A549 (cell line): ENCODE results near the gene NSMCE1. TPM values are rescaled to one million over a fixed set of nuclear protein-coding genes. Genes with fewer than 3 reads are reported as not detected.

Source experiments
- ATAC-seq, 2 experiments: fragments of 200-7000 bp in 1 of 2; fragments of >200 bp in 1 of 2; cut with Nextera tagmentation in 1 of 2; cut with Tn5 transposase in 1 of 2; 3 replicates each; pipeline versions ENCODE4 v1.8.0 to v1.9.1; 2018 to 2020; ENCODE audit warnings: mild to moderate bottlenecking in 1 of 2, moderate library complexity in 1 of 2
- CTCF ChIA-PET: fragments of 300-600 bp; sonication (Branson Sonifier 250); formaldehyde crosslinking; extraction: SDS; loops from one replicate; lab custom pipeline; 2021; ENCODE audit warnings: antibody characterized with exemption, inconsistent platforms; lab: Yijun Ruan, JAX
- POLR2A ChIA-PET: fragments of 350-600 bp; formaldehyde crosslinking; extraction: SDS; loops from one replicate; lab custom pipeline; 2021; ENCODE audit warnings: antibody characterized with exemption, inconsistent platforms; lab: Yijun Ruan, JAX
- DNase-seq, 2 experiments: peaks; one replicate each; pipeline versions ENCODE4 v3.0.0 to v3.0.0-alpha.2; 2011 to 2016; ENCODE audit warnings: low read depth in 1 of 2, low spot score in 1 of 2
- FAIRE-seq: peaks from 2 replicates; lab custom pipeline; 2011; peaks lifted over from hg19 to GRCh38; lab: Jason Lieb, UNC
- H3K27ac ChIP-seq, 2 experiments: fragments of >200 bp; sonication (Bioruptor Twin); formaldehyde crosslinking; 3 replicates each; pipeline ENCODE4 v1.5.1; 2016 to 2017
- H3K4me1 ChIP-seq: fragments of >200 bp; sonication (Bioruptor Twin); formaldehyde crosslinking; 3 replicates; pipeline ENCODE4 v1.6.1; 2016
- H3K4me2 ChIP-seq: fragments of >200 bp; sonication (Bioruptor Twin); formaldehyde crosslinking; 3 replicates; pipeline ENCODE4 v1.6.1; 2016
- H3K4me3 ChIP-seq: fragments of >200 bp; sonication (Bioruptor Twin); formaldehyde crosslinking; 3 replicates; pipeline ENCODE4 v1.5.1; 2016
- H3K9me3 ChIP-seq: fragments of >200 bp; sonication (Bioruptor Twin); formaldehyde crosslinking; 3 replicates; pipeline ENCODE4 v1.6.1; 2016
- BHLHE40 ChIP-seq: IDR thresholded peaks from 2 replicates; pipeline ENCODE4 v1.6.1; 2012; ENCODE audit warnings: low read depth, low read length, inconsistent platforms
- CHD4 ChIP-seq: fragments of 200-600 bp; sonication (generic); IDR thresholded peaks from 2 replicates; pipeline ENCODE4 v1.6.1; 2016; ENCODE audit warnings: antibody characterized with exemption, mild to moderate bottlenecking, borderline replicate concordance
- ESRRA ChIP-seq: fragments of 150-350 bp; IDR thresholded peaks from 2 replicates; pipeline ENCODE4 v1.6.1; 2014; ENCODE audit warnings: mild to moderate bottlenecking, low read length, borderline replicate concordance
- FOXS1 ChIP-seq: fragments of 250-450 bp; sonication (Bioruptor Pico); IDR thresholded peaks from 2 replicates; pipeline ENCODE4 v1.5.0; 2020; ENCODE audit warnings: mild to moderate bottlenecking, moderate library complexity
- HOXB13 ChIP-seq: fragments of 250-450 bp; sonication (Bioruptor Pico); IDR thresholded peaks from 2 replicates; pipeline ENCODE4 v1.5.0; 2020; ENCODE audit warnings: low read depth, mild to moderate bottlenecking, moderate library complexity
- JUN ChIP-seq, 2 experiments: fragments of >200 bp; sonication (Bioruptor Twin); formaldehyde crosslinking; IDR thresholded peaks; 2 replicates in 1 of 2; 3 replicates in 1 of 2; pipeline ENCODE4 v1.6.1; 2016 to 2017
- JUNB ChIP-seq: fragments of >200 bp; sonication (Bioruptor Twin); formaldehyde crosslinking; IDR thresholded peaks from 2 replicates; pipeline ENCODE4 v1.6.1; 2016
- KDM5A ChIP-seq: fragments of 200-600 bp; sonication (generic); IDR thresholded peaks from 2 replicates; pipeline ENCODE4 v1.6.1; 2016; ENCODE audit warnings: antibody characterized with exemption, mild to moderate bottlenecking
- MAFK ChIP-seq: fragments of 450-650 bp; IDR thresholded peaks from 2 replicates; pipeline ENCODE4 v1.6.1; 2014; ENCODE audit not compliant: partially characterized antibody
- MAZ ChIP-seq: fragments of 150-350 bp; IDR thresholded peaks from 2 replicates; pipeline ENCODE4 v1.6.1; 2014; ENCODE audit warnings: antibody characterized with exemption, low read depth, low read length, borderline replicate concordance
- MYC ChIP-seq: IDR thresholded peaks from 2 replicates; pipeline ENCODE4 v1.6.1; 2012; ENCODE audit warnings: mild to moderate bottlenecking, inconsistent platforms, low read length, improper control_type of control experiment, borderline replicate concordance
- NFE2L2 ChIP-seq: fragments of 150-350 bp; conservative IDR thresholded peaks from 2 replicates; pipeline ENCODE4 v1.6.1; 2014; ENCODE audit warnings: low read length
- NPAS2 ChIP-seq: fragments of 250-450 bp; sonication (Bioruptor Pico); IDR thresholded peaks from 2 replicates; pipeline ENCODE4 v1.8.0; 2022; ENCODE audit warnings: mild to moderate bottlenecking, moderate library complexity, borderline replicate concordance
- POLR2AphosphoS2 ChIP-seq: conservative IDR thresholded peaks from 2 replicates; pipeline ENCODE4 v1.6.1; 2012; ENCODE audit warnings: low read length, improper control_type of control experiment, inconsistent platforms
- RARB ChIP-seq: fragments of 250-450 bp; sonication (Bioruptor Pico); IDR thresholded peaks from 2 replicates; pipeline ENCODE4 v1.8.0; 2021; ENCODE audit warnings: mild to moderate bottlenecking, moderate library complexity
- RFX5 ChIP-seq: fragments of 450-650 bp; IDR thresholded peaks from 2 replicates; pipeline ENCODE4 v1.7.1; 2014; ENCODE audit warnings: antibody characterized with exemption, mild to moderate bottlenecking, moderate library complexity
- TFCP2L1 ChIP-seq: fragments of 250-450 bp; sonication (Bioruptor Pico); IDR thresholded peaks from 2 replicates; pipeline ENCODE4 v1.5.0; 2021; ENCODE audit warnings: mild to moderate bottlenecking
- TP53 ChIP-seq: fragments of 250-450 bp; sonication (Bioruptor Pico); IDR thresholded peaks from 2 replicates; pipeline ENCODE4 v1.5.0; 2021; ENCODE audit warnings: mild to moderate bottlenecking, moderate library complexity
- ZNF302 ChIP-seq: fragments of 250-450 bp; sonication (Bioruptor Pico); IDR thresholded peaks from 2 replicates; pipeline ENCODE4 v1.9.0; 2021; ENCODE audit warnings: inconsistent platforms, mild to moderate bottlenecking, moderate library complexity
- WGBS: methylation state at CpG from one replicate; pipeline ENCODE4 v1.1.6; 2017; ENCODE audit errors: missing lambda C conversion rate; 5-methylcytosine and 5-hydroxymethylcytosine counted together
- polyA plus RNA-seq, 4 experiments: library from polyadenylated mRNA; depleted of rRNA in 3 of 4; stranded (reverse); fragments of >200 nt; fragmentation: RNase III in 1 of 4; extraction: RNeasy Plus Mini Kit Qiagen cat#74134 plus additional on column Dnase treatment in 1 of 4; gene quantifications; 2 replicates in 3 of 4; 3 replicates in 1 of 4; pipeline ENCODE4 v1.2.3, GENCODE V29; 2011 to 2017
- TF ChIP-seq, protein P1 (sequence below): fragments of 250-450 bp; sonication (Bioruptor Pico); IDR thresholded peaks from 2 replicates; pipeline ENCODE4 v1.5.0; 2021; ENCODE audit warnings: mild to moderate bottlenecking, moderate library complexity, borderline replicate concordance
- TF ChIP-seq, protein P2 (sequence below): IDR thresholded peaks from 2 replicates; pipeline ENCODE4 v1.6.1; 2012
- TF ChIP-seq, protein P3 (sequence below): fragments of 150-350 bp; IDR thresholded peaks from 2 replicates; pipeline ENCODE4 v1.6.1; 2014; ENCODE audit warnings: low read depth, mild to moderate bottlenecking, low read length

NSMCE1 gene
- polyA plus RNA-seq, 2 of the 4 experiments (the other 2 are of a cell fraction) = 32.0 to 59.9 TPM

DNA sequence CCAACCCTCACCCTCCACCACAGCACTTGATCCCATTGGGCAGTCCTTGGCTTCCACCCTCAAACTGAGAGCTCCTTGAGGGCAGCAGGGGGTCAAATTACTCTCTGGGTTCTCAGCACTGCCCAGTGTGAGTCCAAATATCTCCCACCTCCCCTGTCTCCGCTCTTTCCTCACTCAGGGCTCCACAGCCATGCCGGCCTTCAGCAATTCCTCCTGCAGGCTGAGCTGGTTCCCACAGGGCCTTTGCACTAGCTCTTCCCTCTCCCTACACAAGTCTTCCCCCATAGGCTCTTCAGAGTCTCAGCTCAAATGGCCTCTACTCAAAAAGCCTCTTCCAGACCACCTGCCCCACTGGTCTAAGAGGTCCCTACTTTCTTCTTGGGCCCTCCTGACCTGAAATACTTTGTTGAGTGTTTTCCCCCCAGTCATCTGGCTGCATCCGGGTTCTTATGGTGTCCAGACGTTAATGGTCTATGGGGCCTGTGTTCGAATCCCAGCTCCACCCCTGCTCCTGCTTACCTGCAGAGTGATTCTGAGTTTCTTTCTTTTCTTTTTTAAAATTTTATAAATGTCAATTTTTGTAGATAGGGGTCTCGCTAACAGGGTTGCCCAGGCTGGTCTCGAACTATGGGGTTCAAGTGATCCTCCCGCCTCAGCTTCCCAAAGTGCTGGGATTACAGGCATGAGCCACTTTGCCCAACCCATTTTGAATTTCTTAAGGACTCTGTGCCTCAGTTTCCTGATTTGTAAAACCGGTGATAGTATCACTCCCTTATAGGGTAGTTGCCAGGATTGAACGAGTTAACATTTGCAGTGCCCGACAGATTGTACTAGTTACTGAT, 44.2 kb upstream of the NSMCE1 start:
- no peak for TF ChIP-seq CHD4
- no peak for TF ChIP-seq NFE2L2
- no peak for TF ChIP-seq FOXS1 (CRISPR knock-in tag)
- TF ChIP-seq JUN (IDR thresholded peaks at IDR 0.05) = no peak
- no peak for TF ChIP-seq JUNB
- TF ChIP-seq TP53 (CRISPR knock-in tag) = no peak
- TF ChIP-seq ESRRA = no peak
- no peak for TF ChIP-seq NPAS2 (CRISPR knock-in tag)
- no peak for TF ChIP-seq RFX5
- peaks cover 31% of the 10 kb centered on the region for H3K4me1 ChIP-seq
- peak overlapping the region; percentile 96 to 97 for H3K27ac ChIP-seq
- peak overlapping the region; percentile 74 for H3K4me2 ChIP-seq
- ChIA-PET CTCF (interaction anchor here (0.8 to 0.9 kb wide), 2 partner anchors 15 to 69 kb away, joined by 3 to 4 read pairs; no protein-coding TSS in a partner anchor), POLR2A (interaction anchor here (0.6 kb wide), 2 partner anchors 51 to 60 kb away, joined by 3 read pairs; no protein-coding TSS in a partner anchor)
- FAIRE-seq (no peak), ATAC-seq (no peak), DNase-seq (no peak)
- WGBS = 70% methylated on average over 11 of the region's 11 CpGs
- H3K9me3 ChIP-seq = peaks cover 9% of the 10 kb centered on the region; the same call in 1 of the 3 replicates
- H3K4me3 ChIP-seq = peak overlapping the region; percentile 99

DNA sequence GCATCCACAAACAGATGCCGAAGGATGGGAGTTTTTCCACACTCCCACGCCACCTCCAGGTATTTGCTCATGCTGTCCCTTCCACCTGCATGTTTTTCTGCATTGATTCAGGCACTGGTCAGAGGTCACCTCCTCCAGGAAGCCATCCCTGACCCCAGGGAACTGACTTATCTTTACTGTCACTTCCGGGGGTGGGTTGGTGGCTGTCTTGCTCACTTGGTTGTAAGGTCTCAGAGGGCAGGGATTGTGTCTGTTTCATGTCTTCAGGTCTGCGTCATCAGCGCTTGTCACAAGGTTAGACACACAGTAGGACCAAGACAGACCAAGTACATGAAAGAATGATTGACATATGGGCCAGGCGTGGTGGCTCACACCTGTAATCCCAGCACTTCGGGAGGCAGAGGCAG, 43.3 kb upstream of the NSMCE1 start:
- 82% methylated on average over 7 of the region's 7 CpGs for WGBS
- ATAC-seq = no peak
- Histone ChIP-seq H3K4me3 (no peak overlapping the region), H3K9me3 (peaks cover 9% of the 10 kb centered on the region; the same call in 1 of the 3 replicates), H3K4me2 (no peak overlapping the region), H3K4me1 (peaks cover 30% of the 10 kb centered on the region), H3K27ac (peak overlapping the region in 1 of 2 experiments; percentile 16; a peak in 1 of 6 replicates)
- FAIRE-seq = no peak
- no peak for DNase-seq
- ChIA-PET CTCF (interaction anchor here (1.2 kb wide), 1 partner anchor 56 kb away, joined by 3 read pairs; no protein-coding TSS in a partner anchor), POLR2A (interaction anchor here (0.6 kb wide), 1 partner anchor 52 kb away, joined by 3 read pairs; no protein-coding TSS in a partner anchor)
- TF ChIP-seq RARB (CRISPR knock-in tag) = no peak
- TF ChIP-seq BHLHE40 = no peak
- no peak for TF ChIP-seq MYC
- TF ChIP-seq, protein P1, sequence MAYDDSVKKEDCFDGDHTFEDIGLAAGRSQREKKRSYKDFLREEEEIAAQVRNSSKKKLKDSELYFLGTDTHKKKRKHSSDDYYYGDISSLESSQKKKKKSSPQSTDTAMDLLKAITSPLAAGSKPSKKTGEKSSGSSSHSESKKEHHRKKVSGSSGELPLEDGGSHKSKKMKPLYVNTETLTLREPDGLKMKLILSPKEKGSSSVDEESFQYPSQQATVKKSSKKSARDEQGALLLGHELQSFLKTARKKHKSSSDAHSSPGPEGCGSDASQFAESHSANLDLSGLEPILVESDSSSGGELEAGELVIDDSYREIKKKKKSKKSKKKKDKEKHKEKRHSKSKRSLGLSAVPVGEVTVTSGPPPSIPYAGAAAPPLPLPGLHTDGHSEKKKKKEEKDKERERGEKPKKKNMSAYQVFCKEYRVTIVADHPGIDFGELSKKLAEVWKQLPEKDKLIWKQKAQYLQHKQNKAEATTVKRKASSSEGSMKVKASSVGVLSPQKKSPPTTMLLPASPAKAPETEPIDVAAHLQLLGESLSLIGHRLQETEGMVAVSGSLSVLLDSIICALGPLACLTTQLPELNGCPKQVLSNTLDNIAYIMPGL (CRISPR knock-in tag) = no peak
- no peak for TF ChIP-seq POLR2AphosphoS2
- no peak for TF ChIP-seq HOXB13 (CRISPR knock-in tag)
- TF ChIP-seq TP53 (CRISPR knock-in tag) = no peak
- no peak for TF ChIP-seq ZNF302 (CRISPR knock-in tag)
- no peak for TF ChIP-seq NPAS2 (CRISPR knock-in tag)
- no peak for TF ChIP-seq JUNB
- no peak for TF ChIP-seq MAZ
- no peak for TF ChIP-seq MAFK
- TF ChIP-seq KDM5A = no peak
- TF ChIP-seq, protein P2, sequence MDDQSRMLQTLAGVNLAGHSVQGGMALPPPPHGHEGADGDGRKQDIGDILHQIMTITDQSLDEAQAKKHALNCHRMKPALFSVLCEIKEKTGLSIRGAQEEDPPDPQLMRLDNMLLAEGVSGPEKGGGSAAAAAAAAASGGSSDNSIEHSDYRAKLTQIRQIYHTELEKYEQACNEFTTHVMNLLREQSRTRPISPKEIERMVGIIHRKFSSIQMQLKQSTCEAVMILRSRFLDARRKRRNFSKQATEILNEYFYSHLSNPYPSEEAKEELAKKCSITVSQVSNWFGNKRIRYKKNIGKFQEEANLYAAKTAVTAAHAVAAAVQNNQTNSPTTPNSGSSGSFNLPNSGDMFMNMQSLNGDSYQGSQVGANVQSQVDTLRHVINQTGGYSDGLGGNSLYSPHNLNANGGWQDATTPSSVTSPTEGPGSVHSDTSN = no peak
- TF ChIP-seq JUN (IDR thresholded peaks at IDR 0.05) = no peak
- TF ChIP-seq TFCP2L1 (CRISPR knock-in tag) = no peak
- TF ChIP-seq, protein P3, sequence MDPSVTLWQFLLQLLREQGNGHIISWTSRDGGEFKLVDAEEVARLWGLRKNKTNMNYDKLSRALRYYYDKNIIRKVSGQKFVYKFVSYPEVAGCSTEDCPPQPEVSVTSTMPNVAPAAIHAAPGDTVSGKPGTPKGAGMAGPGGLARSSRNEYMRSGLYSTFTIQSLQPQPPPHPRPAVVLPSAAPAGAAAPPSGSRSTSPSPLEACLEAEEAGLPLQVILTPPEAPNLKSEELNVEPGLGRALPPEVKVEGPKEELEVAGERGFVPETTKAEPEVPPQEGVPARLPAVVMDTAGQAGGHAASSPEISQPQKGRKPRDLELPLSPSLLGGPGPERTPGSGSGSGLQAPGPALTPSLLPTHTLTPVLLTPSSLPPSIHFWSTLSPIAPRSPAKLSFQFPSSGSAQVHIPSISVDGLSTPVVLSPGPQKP = no peak
